ENCODE data around the gene CABP4. TPM values are rescaled to one million over a fixed set of nuclear protein-coding genes. Genes with fewer than 3 reads are reported as not detected.
A peak's percentile ranks its signal among the peaks of the same experiment; 100 is the strongest.

Gene CABP4
- total RNA-seq, 6 donors from 2014 or later: 1.5 to 4.7 (median 2.3) TPM

GRCh38 chr11:67436459-67437081 is 18.6 kb upstream of the CABP4 start:
- TF ChIP-seq, protein P1, sequence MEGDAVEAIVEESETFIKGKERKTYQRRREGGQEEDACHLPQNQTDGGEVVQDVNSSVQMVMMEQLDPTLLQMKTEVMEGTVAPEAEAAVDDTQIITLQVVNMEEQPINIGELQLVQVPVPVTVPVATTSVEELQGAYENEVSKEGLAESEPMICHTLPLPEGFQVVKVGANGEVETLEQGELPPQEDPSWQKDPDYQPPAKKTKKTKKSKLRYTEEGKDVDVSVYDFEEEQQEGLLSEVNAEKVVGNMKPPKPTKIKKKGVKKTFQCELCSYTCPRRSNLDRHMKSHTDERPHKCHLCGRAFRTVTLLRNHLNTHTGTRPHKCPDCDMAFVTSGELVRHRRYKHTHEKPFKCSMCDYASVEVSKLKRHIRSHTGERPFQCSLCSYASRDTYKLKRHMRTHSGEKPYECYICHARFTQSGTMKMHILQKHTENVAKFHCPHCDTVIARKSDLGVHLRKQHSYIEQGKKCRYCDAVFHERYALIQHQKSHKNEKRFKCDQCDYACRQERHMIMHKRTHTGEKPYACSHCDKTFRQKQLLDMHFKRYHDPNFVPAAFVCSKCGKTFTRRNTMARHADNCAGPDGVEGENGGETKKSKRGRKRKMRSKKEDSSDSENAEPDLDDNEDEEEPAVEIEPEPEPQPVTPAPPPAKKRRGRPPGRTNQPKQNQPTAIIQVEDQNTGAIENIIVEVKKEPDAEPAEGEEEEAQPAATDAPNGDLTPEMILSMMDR (IDR thresholded peaks at IDR 0.05): no peak
- Histone ChIP-seq H3K9me3 (no peaks in the 10 kb centered on the region), H3K4me1 (peaks cover 7 to 42% (median 14%) of the 10 kb centered on the region in 4 donors), H3K4me3 (peak overlapping the region in 3 of 4 donors; percentile 33 to 42 (median 40)), H3K36me3 (peaks cover 4 to 90% (median 80%) of the 10 kb centered on the region in 4 donors), H3K27ac (peak overlapping the region in 3 of 4 donors; percentile 17 to 74 (median 52)), H3K27me3 (no peaks in the 10 kb centered on the region)
- WGBS, 2 donors: 44 to 60% methylated on average over 6 of the region's 6 CpGs
- ATAC-seq (ENCODE audit: low FRiP score in 2 of 2) (no peak), DNase-seq (no peak)

- Histone ChIP-seq H3K4me3 (peak within 1 kb of the TSS in 3 of 4 donors; percentile 33 to 42 (median 40)), H3K27ac (peak within 1 kb of the TSS; percentile 42 to 74 (median 50)), H3K27me3 (no peaks in the 10 kb centered on the region), H3K36me3 (peaks cover 4 to 89% (median 78%) of the 10 kb centered on the region in 4 donors), H3K4me1 (peaks cover 8 to 48% (median 19%) of the 10 kb centered on the region in 4 donors), H3K9me3 (no peaks in the 10 kb centered on the region)
- ATAC-seq (ENCODE audit: low FRiP score in 2 of 2) (peak in 1 of 2 donors; percentile 3), DNase-seq (peak in 1 of 2 donors; percentile 84)
- no peak for TF ChIP-seq POLR2AphosphoS5 (IDR thresholded peaks at IDR 0.05)
- TF ChIP-seq, protein P1 (IDR thresholded peaks at IDR 0.05): no peak
- TF ChIP-seq POLR2A (IDR thresholded peaks at IDR 0.05): peak in 1 of 4 donors; percentile 58
- no peak for TF ChIP-seq EP300 (IDR thresholded peaks at IDR 0.05)
- 60 to 76% methylated on average over 7 to 13 of the region's 26 CpGs for WGBS, 2 donors
Observed at GRCh38 chr11:67437082-67437808, 17.9 kb upstream of the CABP4 start, which contains the start of gene PTPRCAP. Gene PTPRCAP, minus strand, starts transcription at chr11:67437682. Its CDS starts 63 bp downstream, at chr11:67437619.

DNA sequence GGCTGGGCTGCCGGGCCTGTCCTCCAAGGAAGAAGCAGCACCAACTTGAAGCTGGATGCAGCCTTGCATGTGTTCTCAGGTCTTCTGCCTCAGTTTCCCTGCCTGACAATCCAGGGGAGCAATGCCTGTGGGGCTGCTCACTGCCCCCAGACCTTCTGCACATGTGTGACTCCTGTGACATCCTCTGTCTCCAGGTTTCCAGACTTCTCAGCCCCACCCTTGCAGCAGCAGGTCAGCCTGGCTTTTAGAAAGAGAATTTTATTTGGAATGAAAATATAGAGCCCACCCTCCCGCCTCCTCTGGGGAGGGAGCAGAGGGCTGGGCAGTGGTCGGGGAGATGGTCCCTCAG is 17.4 kb upstream of the CABP4 start:
- Histone ChIP-seq H3K36me3 (peaks cover 4 to 84% (median 72%) of the 10 kb centered on the region in 4 donors), H3K27ac (peak overlapping the region in 3 of 4 donors; percentile 48 to 74 (median 52))

GRCh38 chr11:67438158-67438902 is 16.8 kb upstream of the CABP4 start:
- DNase-seq (peak in 1 of 2 donors; percentile 90), ATAC-seq (ENCODE audit: low FRiP score in 2 of 2) (no peak)
- peak in 1 of 4 donors; percentile 45 for TF ChIP-seq POLR2A (IDR thresholded peaks at IDR 0.05)
- no peak for TF ChIP-seq EP300 (IDR thresholded peaks at IDR 0.05)
- WGBS, 2 donors: 88 to 91% methylated on average over 25 to 29 of the region's 41 CpGs
- Histone ChIP-seq H3K36me3 (peaks cover 4 to 79% (median 67%) of the 10 kb centered on the region in 4 donors), H3K4me3 (peak overlapping the region in 3 of 4 donors; percentile 33 to 42 (median 40)), H3K27ac (peak overlapping the region in 3 of 4 donors; percentile 32 to 74 (median 52)), H3K4me1 (peaks cover 13 to 54% (median 25%) of the 10 kb centered on the region in 4 donors), H3K27me3 (no peaks in the 10 kb centered on the region), H3K9me3 (no peaks in the 10 kb centered on the region)

More for the DNA sequence above, 17.4 kb upstream of the CABP4 start:
- Histone ChIP-seq H3K27me3 (no peaks in the 10 kb centered on the region), H3K9me3 (no peaks in the 10 kb centered on the region), H3K4me3 (peak overlapping the region in 3 of 4 donors; percentile 33 to 42 (median 40)), H3K4me1 (peaks cover 13 to 53% (median 24%) of the 10 kb centered on the region in 4 donors)
- DNase-seq (no peak), ATAC-seq (ENCODE audit: low FRiP score in 2 of 2) (no peak)
- WGBS, 2 donors: 79% methylated on average over 3 of the region's 3 CpGs; no CpG with 5 or more reads in 1 of the 2 donors
- no peak for TF ChIP-seq POLR2AphosphoS5 (IDR thresholded peaks at IDR 0.05)
- TF ChIP-seq, protein P1 (IDR thresholded peaks at IDR 0.05): no peak
- TF ChIP-seq POLR2A (IDR thresholded peaks at IDR 0.05): no peak
